Measurements from ENCODE around the gene TOP2B.

GRCh38 chr3:25571285-25571684 is 93.4 kb downstream of the TOP2B start:
- TF ChIP-seq CTCF (IDR thresholded peaks at IDR 0.05) (no peak), POLR2A (IDR thresholded peaks at IDR 0.05) (no peak)

Measured in testis (tissue), 2 donors.